ENCODE data around the gene ZNF148. TPM values are rescaled to one million over a fixed set of nuclear protein-coding genes. Genes with fewer than 3 reads are reported as not detected.
"Not testable (repeated sequence)": the region's sequence is repeated elsewhere in the genome, so short reads cannot be mapped to it uniquely, and the experiment has no call there.

ZNF148 gene, protein sequence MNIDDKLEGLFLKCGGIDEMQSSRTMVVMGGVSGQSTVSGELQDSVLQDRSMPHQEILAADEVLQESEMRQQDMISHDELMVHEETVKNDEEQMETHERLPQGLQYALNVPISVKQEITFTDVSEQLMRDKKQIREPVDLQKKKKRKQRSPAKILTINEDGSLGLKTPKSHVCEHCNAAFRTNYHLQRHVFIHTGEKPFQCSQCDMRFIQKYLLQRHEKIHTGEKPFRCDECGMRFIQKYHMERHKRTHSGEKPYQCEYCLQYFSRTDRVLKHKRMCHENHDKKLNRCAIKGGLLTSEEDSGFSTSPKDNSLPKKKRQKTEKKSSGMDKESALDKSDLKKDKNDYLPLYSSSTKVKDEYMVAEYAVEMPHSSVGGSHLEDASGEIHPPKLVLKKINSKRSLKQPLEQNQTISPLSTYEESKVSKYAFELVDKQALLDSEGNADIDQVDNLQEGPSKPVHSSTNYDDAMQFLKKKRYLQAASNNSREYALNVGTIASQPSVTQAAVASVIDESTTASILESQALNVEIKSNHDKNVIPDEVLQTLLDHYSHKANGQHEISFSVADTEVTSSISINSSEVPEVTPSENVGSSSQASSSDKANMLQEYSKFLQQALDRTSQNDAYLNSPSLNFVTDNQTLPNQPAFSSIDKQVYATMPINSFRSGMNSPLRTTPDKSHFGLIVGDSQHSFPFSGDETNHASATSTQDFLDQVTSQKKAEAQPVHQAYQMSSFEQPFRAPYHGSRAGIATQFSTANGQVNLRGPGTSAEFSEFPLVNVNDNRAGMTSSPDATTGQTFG
- total RNA-seq (2014; rRNA removed; shearing (Covaris generic)) = 18.3 and 22.5 TPM in 2 replicates

DNA sequence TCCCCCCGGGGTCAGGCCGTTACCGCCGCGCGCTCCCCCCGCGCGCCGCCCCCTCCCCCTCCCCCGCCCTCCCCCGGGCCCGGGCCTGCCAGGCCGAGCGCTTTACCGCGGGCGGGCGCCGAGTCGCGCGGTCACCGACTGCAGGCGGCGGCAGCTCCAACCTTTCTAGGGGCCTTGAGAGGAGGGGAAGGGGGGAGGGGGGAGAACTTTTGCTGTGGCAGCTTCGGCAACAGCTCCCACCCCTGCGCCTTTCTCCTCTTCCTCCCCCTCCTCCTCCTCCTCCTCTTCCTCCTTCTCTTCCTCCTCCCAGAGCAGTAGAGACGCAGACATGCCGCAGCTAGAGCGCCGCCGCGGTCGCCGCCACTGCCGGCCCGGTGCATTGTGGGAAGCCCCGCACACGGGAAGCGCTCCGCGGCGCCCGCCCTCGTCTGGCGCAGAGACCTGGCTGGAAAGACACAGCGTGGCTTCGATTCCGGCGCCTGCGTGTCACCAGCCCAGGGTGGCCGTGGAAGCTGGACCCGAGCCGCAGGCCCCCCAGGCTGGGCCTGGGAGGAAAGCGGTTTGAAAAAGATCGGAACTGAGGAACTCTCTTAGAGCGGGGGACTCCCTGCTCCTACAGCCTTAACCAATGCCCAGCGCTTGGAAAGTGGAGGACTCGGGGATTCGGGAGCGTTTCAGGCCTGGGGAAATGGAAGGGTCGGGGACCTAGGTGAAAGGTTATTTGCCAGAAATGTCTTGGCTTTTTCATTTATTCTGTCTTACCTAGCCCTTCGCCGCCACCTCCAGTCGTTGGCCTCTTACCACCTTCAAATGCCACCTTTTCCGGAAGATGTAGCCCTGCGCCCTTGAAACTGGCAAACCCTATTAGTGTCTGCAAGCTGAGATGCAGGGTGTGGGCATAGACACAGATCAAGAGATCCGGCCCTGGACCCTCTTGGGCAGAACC lies at the start of gene ZNF148:
TSS of gene ZNF148 (minus strand) at position 330 of the 946 bp plus-strand sequence. CDS start 61,685 bp downstream, outside the sequence.
- DNase-seq (ENCODE audit: low read depth) = peak; percentile 95

DNA sequence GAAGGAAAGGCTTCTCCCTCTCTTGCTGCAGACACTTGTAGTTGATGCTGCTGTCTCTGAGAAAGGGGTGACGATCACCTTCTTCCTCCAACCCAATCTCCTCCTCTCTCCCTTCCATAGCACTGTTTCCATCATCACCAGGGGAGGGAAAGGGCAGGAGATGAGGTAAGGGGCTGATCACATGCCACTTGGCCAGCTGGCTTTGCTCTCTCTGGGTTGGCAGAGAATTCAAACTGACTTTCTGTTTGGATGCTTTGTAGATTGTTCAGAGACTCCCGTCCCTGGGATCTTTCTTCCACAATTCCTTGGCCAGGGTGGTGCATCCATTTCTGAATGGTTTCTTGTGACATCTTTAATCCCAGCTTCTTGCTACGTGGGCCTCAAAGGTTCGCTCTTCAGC lies 43.2 kb upstream of the ZNF148 start:
- DNase-seq (ENCODE audit: low read depth) = no peak

DNA sequence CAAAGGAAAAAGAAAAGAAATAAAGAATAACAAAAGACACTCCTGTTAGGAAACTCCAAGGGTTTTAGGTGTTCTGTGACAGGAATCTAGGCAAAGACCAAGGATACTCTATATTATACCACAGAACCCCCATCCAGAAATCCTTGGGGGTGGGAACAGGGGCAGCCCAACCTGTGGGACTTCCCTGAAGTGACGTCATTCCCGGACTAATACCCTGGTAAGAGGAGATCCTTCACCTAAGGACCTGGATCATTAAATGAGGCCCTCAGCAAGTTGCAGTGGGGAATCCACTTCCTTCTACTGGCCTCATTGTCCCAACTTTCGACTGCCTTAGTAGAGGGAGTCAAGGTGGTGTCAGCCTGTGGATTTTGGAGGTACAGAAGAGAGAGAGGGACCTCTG lies 41.1 kb upstream of the ZNF148 start:
- no peak for DNase-seq (ENCODE audit: low read depth)

DNA sequence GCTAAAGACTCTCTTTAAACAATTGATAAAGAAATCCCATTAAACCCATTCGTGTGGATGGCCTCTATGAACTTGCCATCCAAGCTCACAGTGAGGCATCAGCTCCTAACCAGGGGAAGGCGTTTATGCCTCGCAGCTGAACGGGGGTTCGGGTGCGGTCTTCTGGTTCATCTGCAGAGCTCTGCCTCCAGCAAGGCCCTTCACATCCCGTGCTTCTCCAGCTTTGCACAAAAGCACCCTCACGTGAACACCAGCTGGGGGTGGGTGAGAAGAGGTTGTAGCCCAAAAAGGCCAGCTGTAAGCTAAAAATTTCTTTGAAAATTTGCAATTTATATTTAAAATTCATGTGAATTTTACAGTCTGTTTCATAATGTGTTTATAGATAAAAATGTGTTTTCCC lies 39.5 kb upstream of the ZNF148 start:
- DNase-seq (ENCODE audit: low read depth) = no peak

DNA sequence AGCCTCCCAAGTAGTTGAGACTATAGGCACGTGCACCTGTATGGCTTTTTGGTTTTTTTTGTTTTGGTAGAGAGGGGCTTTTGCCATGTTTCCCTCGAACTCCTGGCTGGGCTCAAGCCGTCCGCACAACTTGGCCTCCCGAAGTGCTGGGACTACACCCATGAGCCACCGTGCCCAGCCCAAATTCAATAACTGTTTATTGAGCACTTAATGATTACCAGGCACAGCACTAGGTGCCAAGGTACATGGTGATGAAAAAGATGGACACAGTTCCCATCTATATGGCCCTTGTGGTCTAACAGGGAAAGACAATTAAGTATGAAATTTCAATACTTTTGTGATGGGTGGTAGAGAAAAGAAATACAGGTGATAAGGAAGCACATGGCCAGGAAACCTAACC lies 35.8 kb upstream of the ZNF148 start:
- DNase-seq (ENCODE audit: low read depth) = no peak

DNA sequence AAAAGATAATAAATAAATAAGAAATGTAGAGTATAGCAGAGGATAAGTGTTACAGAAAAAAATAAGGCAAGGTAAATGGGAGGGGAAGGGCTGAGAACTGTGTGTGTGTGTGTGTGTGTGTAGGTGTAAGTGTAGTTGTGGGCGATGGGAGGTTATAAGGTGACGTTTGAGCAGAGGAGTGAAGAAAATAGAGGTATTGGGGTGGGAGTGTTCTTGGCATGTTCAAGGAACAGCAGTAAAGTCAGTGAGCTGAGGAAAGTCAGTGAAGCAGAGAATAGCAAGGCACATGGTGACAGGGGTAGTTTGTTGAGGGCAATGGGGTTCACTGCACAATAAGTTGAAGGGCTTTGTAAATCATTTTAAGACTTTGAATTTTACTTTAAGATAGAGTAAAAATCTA lies 30.9 kb upstream of the ZNF148 start:
- DNase-seq (ENCODE audit: low read depth) = no peak

DNA sequence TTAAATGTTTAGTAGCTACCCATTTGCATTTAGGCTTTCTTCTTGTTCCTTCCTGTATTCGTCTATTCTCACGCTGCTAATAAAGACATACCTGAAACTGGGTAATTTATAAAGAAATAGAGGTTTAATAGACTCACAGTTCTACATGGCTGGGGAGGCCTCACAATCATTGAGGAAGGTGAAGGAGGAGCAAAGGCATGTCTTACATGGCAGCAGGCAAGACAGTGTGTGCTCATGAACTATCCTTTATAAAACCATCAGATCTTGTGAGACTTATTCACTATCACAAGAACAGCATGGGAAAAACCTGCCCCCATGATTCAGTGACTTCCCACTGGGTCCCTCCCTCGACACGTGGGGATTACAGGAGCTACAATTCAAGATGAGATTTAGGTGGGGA lies 30.4 kb upstream of the ZNF148 start:
- not testable (repeated sequence) for DNase-seq (ENCODE audit: low read depth)

DNA sequence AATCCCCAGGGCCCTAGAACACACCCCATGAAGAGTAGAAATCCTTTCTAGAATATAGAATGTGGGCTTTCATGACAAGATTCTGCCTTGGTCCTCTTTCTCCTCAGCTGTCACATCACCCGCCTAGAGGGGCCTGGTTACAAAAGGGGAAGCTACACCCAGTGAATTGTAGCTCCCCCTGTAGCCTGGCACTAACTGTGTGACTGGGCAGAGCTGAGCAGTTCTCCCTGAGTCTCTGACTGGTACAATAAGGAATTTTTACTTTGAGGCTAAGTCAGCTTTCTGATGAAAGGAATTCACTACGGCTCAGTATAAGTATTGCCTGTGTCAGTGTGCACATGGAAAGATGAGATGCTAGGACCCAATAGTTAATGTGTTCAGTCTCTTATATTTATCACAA lies 28.7 kb upstream of the ZNF148 start:
- DNase-seq (ENCODE audit: low read depth) = peak; percentile 8

DNA sequence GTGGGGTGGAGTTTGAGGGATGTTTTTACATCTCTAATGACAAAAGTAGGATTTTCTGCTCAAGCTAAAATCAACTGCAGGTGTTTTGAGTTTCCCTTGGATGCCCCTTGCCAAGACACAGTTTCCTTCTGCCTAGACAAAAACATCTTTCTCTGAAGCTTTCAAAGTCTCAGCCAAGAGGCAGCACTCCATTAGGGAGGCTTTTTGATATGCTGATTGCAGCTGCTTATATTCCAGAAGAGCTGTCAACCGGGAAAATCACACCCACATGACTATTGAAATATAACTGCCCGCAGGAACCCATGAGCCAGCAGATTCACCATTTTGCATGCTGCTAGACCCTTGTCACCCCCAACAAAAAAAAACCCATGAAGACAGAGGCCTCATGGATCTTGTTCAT lies 27.5 kb upstream of the ZNF148 start:
- DNase-seq (ENCODE audit: low read depth) = no peak

DNA sequence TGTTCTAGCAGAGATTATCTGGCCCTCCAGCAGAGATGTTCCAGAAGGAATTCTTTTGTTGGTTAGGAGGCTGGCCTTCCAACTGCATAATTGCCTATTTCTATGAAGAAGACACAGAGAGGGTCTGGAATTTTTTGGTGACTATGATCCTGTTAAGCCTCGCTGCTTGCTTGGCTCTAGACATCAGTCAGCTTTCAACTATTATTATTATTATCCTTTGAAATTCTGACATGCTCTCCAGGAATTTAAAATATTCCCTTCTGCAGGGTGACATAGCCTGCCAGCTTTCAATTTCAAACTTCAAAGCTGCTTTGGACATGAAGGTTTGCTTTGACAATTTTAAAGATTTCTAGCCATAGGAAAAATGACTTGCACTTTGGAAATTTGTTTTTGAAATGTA lies 26.3 kb upstream of the ZNF148 start:
- peak; percentile 7 for DNase-seq (ENCODE audit: low read depth)

DNA sequence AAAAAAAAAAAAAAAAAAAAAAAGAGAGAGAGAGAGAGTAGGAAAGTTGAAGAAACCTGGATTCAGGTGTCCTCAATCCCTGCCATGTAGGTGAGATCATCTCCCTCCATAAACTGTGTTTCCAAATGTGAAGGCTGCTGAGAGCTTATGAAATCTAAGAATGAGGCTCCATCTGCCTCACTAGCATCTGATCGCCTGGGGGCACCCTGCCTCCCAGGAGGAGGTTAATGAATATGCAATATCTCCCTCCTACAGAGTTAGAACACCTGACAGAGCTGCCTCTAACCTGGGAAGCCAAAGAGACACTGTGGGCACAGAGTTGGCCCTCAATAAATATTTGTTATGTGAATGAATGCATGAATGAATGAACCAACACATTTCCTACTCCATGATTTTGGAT lies 23.8 kb upstream of the ZNF148 start:
- no peak for DNase-seq (ENCODE audit: low read depth)

DNA sequence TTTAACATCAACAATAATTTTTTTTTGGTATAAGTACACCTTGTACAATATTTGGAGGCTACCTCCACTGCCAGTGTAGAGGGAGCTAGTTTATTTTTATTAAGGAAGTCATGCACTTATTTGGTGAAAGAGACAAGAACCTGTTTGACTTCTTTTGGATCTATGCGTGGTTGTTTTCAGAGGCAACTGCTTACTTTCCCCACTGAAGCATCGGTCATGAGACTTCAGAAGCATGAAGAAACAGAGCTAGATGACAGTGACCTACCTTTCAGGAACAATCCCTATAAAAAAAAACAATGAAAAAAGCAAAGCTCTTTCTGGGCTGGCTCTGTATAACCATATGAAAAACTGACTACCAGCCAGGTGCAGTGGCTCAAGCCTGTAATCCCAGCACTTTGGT lies 20.0 kb upstream of the ZNF148 start:
- no peak for DNase-seq (ENCODE audit: low read depth)

DNA sequence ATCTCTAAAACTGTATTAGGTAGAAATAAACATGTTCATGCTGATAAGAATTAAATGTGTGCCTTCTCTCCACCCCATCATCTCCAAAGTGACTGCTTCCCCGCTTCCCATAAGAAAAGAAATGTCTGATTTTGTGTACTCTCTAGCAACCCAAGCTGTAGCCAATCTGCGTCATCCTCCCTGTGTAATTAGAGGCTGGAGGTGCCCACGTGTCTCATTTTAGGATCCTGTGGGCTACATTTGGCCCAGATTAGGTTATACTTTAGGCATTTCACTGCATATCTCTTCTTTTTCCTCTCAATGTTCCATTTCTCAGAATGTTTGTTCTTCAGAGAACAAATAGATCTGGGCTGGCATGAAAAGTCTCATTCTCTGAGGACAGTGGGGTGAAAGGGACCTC lies 19.3 kb upstream of the ZNF148 start:
- DNase-seq (ENCODE audit: low read depth) = peak; percentile 23

DNA sequence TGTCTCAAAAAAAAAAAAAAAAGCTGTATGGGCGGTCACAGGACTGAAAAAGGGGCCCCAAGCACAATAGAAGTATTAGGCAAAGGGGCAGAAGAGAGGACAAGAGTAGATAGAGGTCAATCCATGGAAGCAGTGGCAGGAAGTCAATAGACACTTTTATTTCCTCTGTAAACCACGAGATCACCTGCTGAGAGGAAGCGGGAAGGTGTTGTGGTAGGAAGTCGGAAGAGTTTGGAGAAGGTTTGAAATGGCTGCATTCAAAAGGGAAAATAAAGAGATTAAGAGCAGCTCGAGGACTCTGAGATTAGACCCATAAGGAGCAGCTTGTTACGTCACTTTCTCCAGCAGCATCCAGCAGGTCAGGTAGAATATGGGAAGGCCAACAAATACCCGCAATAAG lies 14.2 kb upstream of the ZNF148 start:
- no peak for DNase-seq (ENCODE audit: low read depth)

DNA sequence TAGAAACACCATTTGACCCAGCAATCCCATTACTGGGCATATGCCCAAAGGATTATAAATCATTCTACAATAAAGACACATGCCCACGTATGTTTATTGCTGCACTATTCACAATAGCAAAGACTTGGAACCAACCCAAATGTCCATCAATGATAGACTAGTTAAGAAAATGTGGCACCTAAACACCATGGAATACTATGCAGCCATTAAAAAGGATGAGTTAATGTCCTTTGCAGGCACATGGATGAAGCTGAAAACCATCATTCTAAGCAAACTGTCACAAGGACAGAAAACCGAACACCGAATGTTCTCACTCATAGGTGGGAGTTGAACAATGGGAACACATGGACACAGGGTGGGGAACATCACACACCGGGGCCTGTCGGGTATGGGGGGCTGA lies 13.2 kb upstream of the ZNF148 start:
- not testable (repeated sequence) for DNase-seq (ENCODE audit: low read depth)

DNA sequence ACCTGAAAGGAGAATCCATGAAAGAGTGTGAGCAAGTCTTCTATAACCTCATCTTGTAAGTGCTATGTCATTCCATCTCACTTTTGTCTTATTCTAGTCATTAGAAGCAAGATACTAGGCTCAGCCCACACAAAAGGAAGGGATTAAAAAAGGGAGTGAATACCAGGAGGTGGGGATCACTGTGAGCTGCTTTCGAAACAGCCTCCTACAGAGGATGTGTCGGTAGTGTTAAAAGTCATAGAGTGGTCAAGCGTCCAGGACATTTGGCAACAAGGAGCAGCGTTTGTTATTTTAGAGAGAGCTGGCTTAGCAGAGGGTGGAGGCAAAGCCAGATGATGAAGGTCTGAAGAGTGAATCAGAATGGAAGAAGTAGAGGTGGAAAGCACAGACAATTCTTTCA lies 11.7 kb upstream of the ZNF148 start:
- no peak for DNase-seq (ENCODE audit: low read depth)

DNA sequence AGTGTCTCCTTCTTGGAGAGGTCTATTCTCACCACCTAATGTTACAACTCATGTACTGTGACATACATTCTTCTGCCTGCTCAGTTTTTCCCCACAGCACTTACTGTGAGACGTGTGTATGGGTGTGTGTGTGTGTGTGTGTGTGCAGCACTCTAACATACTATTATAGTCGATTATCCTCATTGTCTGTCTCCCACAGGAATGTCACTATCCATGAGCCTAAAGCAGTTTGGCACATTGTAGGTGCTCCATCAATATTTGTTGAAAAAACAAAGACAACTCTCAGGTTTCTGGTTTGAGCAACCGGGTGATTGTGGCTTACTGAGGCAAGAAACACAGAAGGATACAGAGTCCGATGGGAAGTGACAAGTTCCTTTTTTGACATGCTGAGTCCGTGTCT lies 8.6 kb upstream of the ZNF148 start:
- DNase-seq (ENCODE audit: low read depth) = no peak

DNA sequence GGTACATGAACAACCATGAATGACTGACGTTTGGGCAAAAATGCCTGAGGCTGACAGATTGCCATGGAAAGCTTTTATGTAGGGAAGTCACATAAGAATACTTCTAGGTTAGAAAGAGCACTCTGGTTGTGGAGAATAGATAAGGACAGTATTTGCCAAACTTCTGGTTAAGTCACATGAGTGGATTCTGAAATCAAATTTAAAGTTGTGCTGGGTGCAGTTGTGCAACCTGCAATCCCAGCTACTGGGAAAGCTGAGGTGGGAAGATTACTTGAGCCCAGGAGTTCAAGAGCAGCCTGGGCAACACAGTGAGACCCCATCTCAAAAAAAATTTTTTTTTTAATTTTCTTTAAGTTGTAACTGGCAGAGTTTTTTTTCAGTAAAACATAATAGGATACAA lies 7.2 kb upstream of the ZNF148 start:
- no peak for DNase-seq (ENCODE audit: low read depth)

DNA sequence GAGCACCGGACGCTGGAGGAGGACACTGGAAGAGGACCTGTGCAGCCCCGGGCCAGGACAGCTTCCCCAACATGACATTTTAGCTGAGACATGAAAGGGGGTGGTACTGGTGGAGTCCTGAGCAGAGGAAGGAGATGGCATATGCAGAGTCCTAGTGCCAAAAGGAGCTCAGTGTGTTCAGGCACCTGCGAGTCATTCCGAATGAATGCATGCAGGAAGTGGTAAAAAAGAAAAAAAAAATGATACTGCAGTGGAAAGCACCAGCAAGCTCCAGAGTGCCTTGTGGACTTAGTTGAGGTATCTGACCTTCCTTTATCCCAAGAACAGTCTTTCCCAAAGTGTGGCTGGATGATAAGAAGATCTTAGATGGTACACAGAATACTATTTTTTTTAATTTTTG lies 6.6 kb upstream of the ZNF148 start:
- peak; percentile 59 for DNase-seq (ENCODE audit: low read depth)

DNA sequence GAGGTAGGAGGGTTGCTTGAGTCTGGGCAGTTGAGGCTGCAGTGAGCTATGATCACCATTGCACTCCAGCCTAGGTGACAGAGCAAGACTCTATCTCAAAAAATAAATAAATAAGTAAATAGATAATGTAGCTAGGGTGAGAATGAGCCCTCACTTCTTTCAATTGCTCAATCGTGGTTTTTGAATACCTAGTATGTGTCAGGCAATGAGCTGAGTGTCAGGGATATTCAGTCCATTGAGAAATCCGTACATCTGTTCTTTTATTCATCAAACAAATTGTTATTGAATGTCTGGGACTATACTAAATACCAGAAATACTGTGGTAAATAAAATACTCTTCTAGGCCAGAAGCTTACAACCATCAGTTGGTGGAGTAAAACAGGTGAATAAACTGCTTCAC lies 6.2 kb upstream of the ZNF148 start:
- DNase-seq (ENCODE audit: low read depth) = no peak

DNA sequence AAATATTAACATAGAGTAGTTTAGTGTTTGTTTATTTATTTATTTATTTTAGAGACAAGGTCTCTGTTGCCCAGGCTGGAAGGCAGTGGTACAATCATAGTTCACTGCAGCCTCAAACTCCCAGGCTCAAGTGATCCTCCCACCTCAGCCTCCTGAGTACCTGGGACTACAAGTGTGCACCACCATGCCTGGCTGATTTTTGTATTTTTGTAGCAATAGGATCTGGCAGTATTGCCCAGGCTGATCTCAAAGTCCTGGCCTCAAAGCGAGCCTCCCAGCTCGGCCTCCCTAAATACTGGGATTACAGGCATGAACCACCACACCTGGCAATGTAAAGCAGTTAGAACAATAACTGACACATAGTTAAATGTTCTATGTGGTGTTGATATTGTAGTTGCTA lies 4.4 kb upstream of the ZNF148 start:
- DNase-seq (ENCODE audit: low read depth) = no peak

DNA sequence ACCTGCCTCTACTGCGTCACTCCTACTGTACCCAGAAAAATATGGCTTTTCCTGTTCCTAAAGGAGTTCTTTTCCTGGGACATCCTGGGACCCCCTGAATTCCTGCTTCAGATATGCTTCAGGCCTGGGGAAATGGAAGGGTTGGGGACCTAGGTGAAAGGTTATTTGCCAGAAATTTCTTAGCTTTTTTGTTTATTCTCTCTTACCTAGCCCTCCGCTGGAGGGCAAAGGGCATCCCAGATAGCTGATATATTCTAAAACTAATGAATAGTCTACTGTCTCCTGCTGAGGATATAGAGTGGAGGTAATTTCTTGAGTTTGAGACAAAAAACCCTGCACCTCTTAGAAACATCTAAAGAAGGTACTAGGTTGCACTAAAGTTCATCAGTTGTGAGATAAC lies 3.6 kb upstream of the ZNF148 start:
- no peak for DNase-seq (ENCODE audit: low read depth)
